ENCODE data around the gene DNAJC18. TPM values are rescaled to one million over a fixed set of nuclear protein-coding genes. Genes with fewer than 3 reads are reported as not detected.
A peak's percentile ranks its signal among the peaks of the same experiment; 100 is the strongest.
"Not testable (repeated sequence)": the region's sequence is repeated elsewhere in the genome, so short reads cannot be mapped to it uniquely, and the experiment has no call there.

The DNAJC18 gene
- polyA plus RNA-seq, 2 donors = 2.2 to 2.4 TPM

DNA sequence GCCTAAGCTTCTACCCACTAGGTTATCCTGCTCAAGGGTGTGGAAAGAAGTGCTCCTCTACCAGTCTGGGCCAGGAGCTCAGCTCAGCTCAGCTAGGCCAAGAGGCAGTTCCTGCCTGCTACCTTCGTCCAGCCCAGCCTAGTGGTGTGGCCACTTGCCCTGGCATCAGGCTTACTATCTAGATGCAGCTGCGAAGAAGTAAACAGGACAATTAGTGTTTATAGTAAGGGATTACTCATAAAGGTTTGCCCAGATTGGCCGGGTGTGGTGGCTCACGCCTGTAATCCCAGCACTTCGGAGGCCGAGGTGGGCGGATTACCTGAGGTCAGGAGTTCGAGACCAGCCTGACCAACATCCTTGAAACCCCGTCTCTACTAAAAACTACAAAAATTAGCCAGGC is 22.7 kb downstream of the DNAJC18 start:
- Histone ChIP-seq H3K36me3 (ENCODE audit: control insufficient read depth in 2 of 2, insufficient read depth in 2 of 2, low read length in 1 of 2) (no peaks in the 10 kb centered on the region), H3K9me3 (ENCODE audit: control insufficient read depth in 2 of 2, insufficient read depth in 1 of 2, low read depth in 1 of 2, low read length in 1 of 2) (no peaks in the 10 kb centered on the region), H3K27ac (ENCODE audit: low read depth in 2 of 2, low read length in 1 of 2) (peak overlapping the region; percentile 23 to 80), H3K4me3 (ENCODE audit: low read depth in 1 of 2, low read length in 2 of 2) (no peak overlapping the region), H3K4me1 (ENCODE audit: control insufficient read depth in 2 of 2, insufficient read depth in 2 of 2, low read length in 1 of 2) (peaks cover 6 to 16% of the 10 kb centered on the region in 2 donors), H3K27me3 (ENCODE audit: control insufficient read depth in 1 of 2, insufficient read depth in 2 of 2, low read length in 2 of 2) (no peaks in the 10 kb centered on the region)
- 56 to 65% methylated on average over 9 of the region's 9 CpGs for WGBS, 2 donors

DNA sequence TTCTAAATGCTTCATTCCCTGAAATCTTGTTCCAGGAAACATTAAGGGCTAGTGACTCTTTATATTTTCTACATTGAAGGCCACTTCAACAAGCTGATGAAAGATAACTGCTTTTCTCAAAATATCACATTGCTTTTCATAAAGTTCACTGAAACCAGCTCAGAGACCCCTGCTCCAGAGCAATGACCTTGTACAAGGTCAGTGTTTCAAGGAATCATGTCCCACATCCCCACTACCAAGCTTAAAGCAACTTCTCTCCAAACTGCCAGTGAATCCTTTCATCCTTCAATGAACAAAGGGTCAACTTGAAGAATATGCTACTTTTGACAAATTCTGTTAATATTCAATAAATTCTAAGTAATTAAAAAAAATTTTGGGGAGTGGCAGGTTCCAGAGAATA is 23.5 kb downstream of the DNAJC18 start:
- Histone ChIP-seq H3K36me3 (ENCODE audit: control insufficient read depth in 2 of 2, insufficient read depth in 2 of 2, low read length in 1 of 2) (peaks cover 0 to 4% of the 10 kb centered on the region in 2 donors), H3K27ac (ENCODE audit: low read depth in 2 of 2, low read length in 1 of 2) (peak overlapping the region in 1 of 2 donors; percentile 79), H3K4me3 (ENCODE audit: low read depth in 1 of 2, low read length in 2 of 2) (no peak overlapping the region), H3K27me3 (ENCODE audit: control insufficient read depth in 1 of 2, insufficient read depth in 2 of 2, low read length in 2 of 2) (no peaks in the 10 kb centered on the region), H3K4me1 (ENCODE audit: control insufficient read depth in 2 of 2, insufficient read depth in 2 of 2, low read length in 1 of 2) (peaks cover 6 to 16% of the 10 kb centered on the region in 2 donors), H3K9me3 (ENCODE audit: control insufficient read depth in 2 of 2, insufficient read depth in 1 of 2, low read depth in 1 of 2, low read length in 1 of 2) (no peaks in the 10 kb centered on the region)

DNA sequence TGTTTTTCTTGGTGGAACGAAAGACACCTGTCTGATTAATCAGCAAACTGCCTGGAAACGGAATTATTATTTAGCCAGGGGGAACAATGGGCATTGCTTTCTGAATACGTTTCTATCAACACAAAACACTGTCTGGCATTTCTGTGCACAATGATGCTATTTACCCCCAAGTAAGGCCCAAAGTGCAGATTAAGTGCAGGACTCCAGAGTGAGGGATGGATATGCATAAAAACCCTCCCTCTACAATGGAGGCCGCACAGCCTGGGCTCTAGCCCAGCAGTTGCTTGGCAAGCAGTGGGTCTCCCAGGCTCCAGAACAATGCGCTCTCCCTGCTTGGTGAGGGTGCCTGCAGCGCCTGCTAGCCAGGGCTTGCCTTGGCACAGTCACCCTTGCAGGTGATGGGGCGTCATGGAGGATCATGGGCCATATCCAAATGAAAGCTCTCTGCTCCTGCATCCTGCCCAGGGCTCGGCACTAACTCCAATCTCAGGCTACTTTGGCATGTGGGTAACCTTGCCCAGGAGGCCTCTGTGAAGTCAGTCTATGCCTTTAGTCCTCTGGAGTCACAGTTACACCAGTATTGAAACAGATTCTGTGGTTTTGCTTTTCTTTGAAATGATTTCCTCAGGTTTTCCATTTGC is 24.0 kb downstream of the DNAJC18 start:
- H3K9me3 ChIP-seq (ENCODE audit: control insufficient read depth in 2 of 2, insufficient read depth in 1 of 2, low read depth in 1 of 2, low read length in 1 of 2) = no peaks in the 10 kb centered on the region
- peaks cover 6 to 16% of the 10 kb centered on the region in 2 donors for H3K4me1 ChIP-seq (ENCODE audit: control insufficient read depth in 2 of 2, insufficient read depth in 2 of 2, low read length in 1 of 2)
- no peak overlapping the region for H3K4me3 ChIP-seq (ENCODE audit: low read depth in 1 of 2, low read length in 2 of 2)
- WGBS, 2 donors = 31 to 43% methylated on average over 8 of the region's 8 CpGs
- no peaks in the 10 kb centered on the region for H3K27me3 ChIP-seq (ENCODE audit: control insufficient read depth in 1 of 2, insufficient read depth in 2 of 2, low read length in 2 of 2)
- peak overlapping the region; percentile 65 to 79 for H3K27ac ChIP-seq (ENCODE audit: low read depth in 2 of 2, low read length in 1 of 2)
- peaks cover 0 to 4% of the 10 kb centered on the region in 2 donors for H3K36me3 ChIP-seq (ENCODE audit: control insufficient read depth in 2 of 2, insufficient read depth in 2 of 2, low read length in 1 of 2)

DNA sequence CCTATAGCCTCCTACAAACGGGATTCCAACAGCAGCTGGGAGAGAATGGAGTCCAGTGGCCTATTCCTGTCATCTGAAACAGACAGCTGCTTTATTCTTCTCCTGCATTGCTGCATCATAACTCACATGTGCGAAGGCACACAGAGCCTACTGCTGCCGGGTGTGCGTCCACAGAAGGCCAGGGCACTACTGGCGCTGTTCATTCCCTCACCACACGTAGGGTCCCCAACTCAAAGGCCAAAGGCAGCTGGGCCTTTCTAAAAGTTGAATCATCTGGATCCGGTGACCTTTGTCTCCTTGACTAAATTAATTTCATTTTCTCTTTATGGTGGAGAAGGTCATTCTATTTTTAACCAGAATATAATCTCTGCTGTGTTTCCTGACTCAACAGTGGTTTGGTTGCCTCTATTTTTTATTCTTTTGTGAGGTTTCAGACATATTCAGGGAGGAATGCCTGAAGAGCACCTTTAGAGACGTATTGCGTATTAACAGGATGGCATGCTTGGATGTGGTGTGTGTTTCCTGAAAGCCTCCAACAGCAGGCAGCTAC is 24.7 kb downstream of the DNAJC18 start:
- H3K4me1 ChIP-seq (ENCODE audit: control insufficient read depth in 2 of 2, insufficient read depth in 2 of 2, low read length in 1 of 2) = peaks cover 6 to 16% of the 10 kb centered on the region in 2 donors
- no peaks in the 10 kb centered on the region for H3K27me3 ChIP-seq (ENCODE audit: control insufficient read depth in 1 of 2, insufficient read depth in 2 of 2, low read length in 2 of 2)
- 38 to 48% methylated on average over 9 of the region's 9 CpGs for WGBS, 2 donors
- peaks cover 0 to 4% of the 10 kb centered on the region in 2 donors for H3K36me3 ChIP-seq (ENCODE audit: control insufficient read depth in 2 of 2, insufficient read depth in 2 of 2, low read length in 1 of 2)
- H3K4me3 ChIP-seq (ENCODE audit: low read depth in 1 of 2, low read length in 2 of 2) = no peak overlapping the region
- peak overlapping the region; percentile 46 to 82 for H3K27ac ChIP-seq (ENCODE audit: low read depth in 2 of 2, low read length in 1 of 2)
- no peaks in the 10 kb centered on the region for H3K9me3 ChIP-seq (ENCODE audit: control insufficient read depth in 2 of 2, insufficient read depth in 1 of 2, low read depth in 1 of 2, low read length in 1 of 2)

DNA sequence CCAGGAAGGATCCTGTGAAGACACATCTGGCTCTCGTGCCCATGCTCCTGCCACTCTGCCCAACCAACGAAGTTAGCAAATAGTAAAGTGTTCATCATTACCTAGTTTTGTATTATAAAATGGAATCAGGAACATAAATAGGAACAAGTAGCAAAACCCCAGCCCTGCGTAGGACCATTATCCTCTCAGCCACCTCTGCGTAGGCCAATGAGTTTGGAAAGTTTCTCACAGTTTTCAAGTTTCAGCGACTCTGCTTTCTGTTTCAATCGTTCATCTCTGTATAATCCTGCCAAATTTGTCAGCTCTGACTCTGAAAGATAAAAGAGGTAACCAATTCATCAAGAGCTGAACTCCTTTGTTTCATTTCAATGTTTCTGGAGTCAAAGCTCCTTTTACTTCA is 25.4 kb downstream of the DNAJC18 start:
- Histone ChIP-seq H3K9me3 (ENCODE audit: control insufficient read depth in 2 of 2, insufficient read depth in 1 of 2, low read depth in 1 of 2, low read length in 1 of 2) (no peaks in the 10 kb centered on the region), H3K36me3 (ENCODE audit: control insufficient read depth in 2 of 2, insufficient read depth in 2 of 2, low read length in 1 of 2) (peaks cover 0 to 4% of the 10 kb centered on the region in 2 donors), H3K27me3 (ENCODE audit: control insufficient read depth in 1 of 2, insufficient read depth in 2 of 2, low read length in 2 of 2) (no peaks in the 10 kb centered on the region), H3K4me1 (ENCODE audit: control insufficient read depth in 2 of 2, insufficient read depth in 2 of 2, low read length in 1 of 2) (peaks cover 6 to 16% of the 10 kb centered on the region in 2 donors), H3K27ac (ENCODE audit: low read depth in 2 of 2, low read length in 1 of 2) (peak overlapping the region in 1 of 2 donors; percentile 40), H3K4me3 (ENCODE audit: low read depth in 1 of 2, low read length in 2 of 2) (no peak overlapping the region)
- WGBS, 2 donors = 43 to 53% methylated on average over 6 of the region's 6 CpGs

DNA sequence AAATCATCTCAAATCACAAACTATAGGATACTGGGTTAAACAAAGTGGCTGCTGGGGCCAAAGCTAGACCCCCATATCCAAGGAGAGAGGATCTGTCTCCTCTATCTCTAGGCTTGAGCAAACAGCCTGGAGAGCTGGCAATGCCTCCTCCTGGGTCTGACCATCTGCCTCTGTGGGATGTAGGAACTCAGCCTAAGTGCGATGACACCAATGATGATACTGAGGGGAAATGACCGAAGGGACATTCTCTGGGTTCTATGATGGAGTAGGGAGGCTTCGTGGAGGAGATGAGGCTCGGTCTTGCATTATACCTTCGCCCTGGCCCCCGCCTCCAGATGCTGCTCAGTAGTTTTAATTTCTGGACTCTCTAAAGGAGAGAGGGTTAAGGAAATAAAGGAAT is 26.2 kb downstream of the DNAJC18 start:
- Histone ChIP-seq H3K4me1 (ENCODE audit: control insufficient read depth in 2 of 2, insufficient read depth in 2 of 2, low read length in 1 of 2) (peaks cover 6 to 16% of the 10 kb centered on the region in 2 donors), H3K27ac (ENCODE audit: low read depth in 2 of 2, low read length in 1 of 2) (no peak overlapping the region), H3K9me3 (ENCODE audit: control insufficient read depth in 2 of 2, insufficient read depth in 1 of 2, low read depth in 1 of 2, low read length in 1 of 2) (no peaks in the 10 kb centered on the region), H3K27me3 (ENCODE audit: control insufficient read depth in 1 of 2, insufficient read depth in 2 of 2, low read length in 2 of 2) (no peaks in the 10 kb centered on the region), H3K4me3 (ENCODE audit: low read depth in 1 of 2, low read length in 2 of 2) (no peak overlapping the region), H3K36me3 (ENCODE audit: control insufficient read depth in 2 of 2, insufficient read depth in 2 of 2, low read length in 1 of 2) (peaks cover 0 to 4% of the 10 kb centered on the region in 2 donors)
- whole genome bisulfite sequencing, 2 donors = 97 to 98% methylated on average over 6 of the region's 6 CpGs

DNA sequence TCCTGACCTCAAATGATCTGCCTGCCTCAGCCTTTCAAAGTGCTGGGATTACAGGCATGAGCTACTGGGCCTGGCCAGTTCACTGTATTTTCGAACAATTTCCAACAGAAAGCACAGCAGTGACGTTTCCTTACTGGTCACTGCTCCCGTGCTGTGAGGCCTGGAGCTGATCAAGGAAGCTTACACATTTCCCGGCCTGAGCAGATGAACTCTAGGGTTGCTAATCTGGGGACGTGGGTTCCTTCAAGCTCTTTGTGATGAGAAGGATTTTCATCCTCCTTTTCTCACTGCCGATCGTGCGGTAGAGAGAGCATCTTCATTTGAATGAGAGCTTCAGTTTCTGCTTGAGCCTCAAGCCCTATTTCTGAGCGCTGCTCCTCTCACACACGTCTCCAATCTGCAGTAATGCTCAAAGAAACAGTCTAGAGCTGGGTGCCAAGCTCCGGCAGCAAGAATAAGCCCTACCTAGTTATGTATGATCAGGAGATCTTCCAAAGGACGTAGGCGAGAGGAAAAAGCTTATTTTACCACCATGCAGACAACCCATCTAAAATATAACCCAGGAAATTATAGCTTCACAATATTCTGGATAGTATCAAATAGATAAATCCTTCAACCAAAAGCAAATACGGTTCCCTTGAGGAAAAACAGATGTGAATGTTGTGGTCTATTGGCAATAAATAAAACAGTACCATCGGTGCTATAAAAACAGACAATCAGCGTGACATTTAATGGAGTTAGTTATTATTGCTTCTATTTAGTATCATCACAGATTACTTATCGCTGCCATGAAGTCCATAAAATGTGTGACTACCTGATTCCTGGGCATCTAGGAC is 28.1 kb downstream of the DNAJC18 start:
- H3K27ac ChIP-seq (ENCODE audit: low read depth in 2 of 2, low read length in 1 of 2) = no peak overlapping the region
- H3K36me3 ChIP-seq (ENCODE audit: control insufficient read depth in 2 of 2, insufficient read depth in 2 of 2, low read length in 1 of 2) = peaks cover 0 to 4% of the 10 kb centered on the region in 2 donors
- WGBS, 2 donors = 87 to 88% methylated on average over 17 of the region's 17 CpGs
- no peak overlapping the region for H3K4me3 ChIP-seq (ENCODE audit: low read depth in 1 of 2, low read length in 2 of 2)
- H3K9me3 ChIP-seq (ENCODE audit: control insufficient read depth in 2 of 2, insufficient read depth in 1 of 2, low read depth in 1 of 2, low read length in 1 of 2) = no peaks in the 10 kb centered on the region
- H3K27me3 ChIP-seq (ENCODE audit: control insufficient read depth in 1 of 2, insufficient read depth in 2 of 2, low read length in 2 of 2) = no peaks in the 10 kb centered on the region
- peaks cover 2 to 16% of the 10 kb centered on the region in 2 donors for H3K4me1 ChIP-seq (ENCODE audit: control insufficient read depth in 2 of 2, insufficient read depth in 2 of 2, low read length in 1 of 2)

DNA sequence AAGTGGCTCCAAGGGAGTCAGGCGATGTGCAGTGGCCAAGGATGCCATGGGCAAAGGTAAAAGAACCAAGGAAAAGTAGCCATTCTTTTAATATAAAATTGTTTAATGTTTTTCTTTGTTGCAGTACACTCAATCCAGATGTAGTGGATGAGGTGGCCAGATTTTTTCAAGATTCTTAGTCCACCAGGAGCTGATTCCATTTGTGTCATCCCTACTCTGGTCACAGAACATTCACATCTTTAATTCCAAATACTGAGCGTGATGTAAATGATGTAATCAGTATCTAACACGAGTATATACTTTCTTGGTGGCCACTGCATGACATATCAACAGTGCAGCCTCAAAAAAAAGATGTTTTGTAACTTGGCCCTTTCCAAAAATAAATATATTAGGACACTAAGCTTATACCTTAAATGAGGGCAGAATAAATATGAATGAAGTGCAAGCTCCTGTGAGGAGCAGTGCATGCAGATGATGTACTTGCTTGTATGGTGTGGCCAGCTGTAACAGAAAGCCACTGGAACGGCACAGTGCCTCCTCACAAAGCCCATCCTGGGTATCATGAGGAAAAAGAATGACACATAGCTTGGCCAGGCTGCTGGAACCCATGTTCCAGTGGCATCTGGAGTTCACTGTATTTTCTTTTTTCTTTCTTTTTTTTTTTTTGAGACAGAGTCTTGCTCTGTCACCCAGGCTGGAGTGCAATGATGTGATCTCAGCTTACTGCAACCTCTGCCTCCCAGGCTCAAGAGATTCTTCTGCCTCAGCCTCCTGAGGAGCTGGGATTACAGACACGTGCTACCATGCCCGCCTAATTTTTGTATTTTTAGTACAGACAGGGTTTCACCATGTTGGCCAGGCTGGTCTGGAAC is 29.0 kb downstream of the DNAJC18 start:
- Histone ChIP-seq H3K4me1 (ENCODE audit: control insufficient read depth in 2 of 2, insufficient read depth in 2 of 2, low read length in 1 of 2) (peaks cover 2 to 12% of the 10 kb centered on the region in 2 donors), H3K36me3 (ENCODE audit: control insufficient read depth in 2 of 2, insufficient read depth in 2 of 2, low read length in 1 of 2) (peaks cover 0 to 4% of the 10 kb centered on the region in 2 donors), H3K27me3 (ENCODE audit: control insufficient read depth in 1 of 2, insufficient read depth in 2 of 2, low read length in 2 of 2) (no peaks in the 10 kb centered on the region), H3K4me3 (ENCODE audit: low read depth in 1 of 2, low read length in 2 of 2) (no peak overlapping the region), H3K27ac (ENCODE audit: low read depth in 2 of 2, low read length in 1 of 2) (no peak overlapping the region), H3K9me3 (ENCODE audit: control insufficient read depth in 2 of 2, insufficient read depth in 1 of 2, low read depth in 1 of 2, low read length in 1 of 2) (no peaks in the 10 kb centered on the region)
- WGBS, 2 donors = 77% methylated on average over 6 of the region's 6 CpGs

DNA sequence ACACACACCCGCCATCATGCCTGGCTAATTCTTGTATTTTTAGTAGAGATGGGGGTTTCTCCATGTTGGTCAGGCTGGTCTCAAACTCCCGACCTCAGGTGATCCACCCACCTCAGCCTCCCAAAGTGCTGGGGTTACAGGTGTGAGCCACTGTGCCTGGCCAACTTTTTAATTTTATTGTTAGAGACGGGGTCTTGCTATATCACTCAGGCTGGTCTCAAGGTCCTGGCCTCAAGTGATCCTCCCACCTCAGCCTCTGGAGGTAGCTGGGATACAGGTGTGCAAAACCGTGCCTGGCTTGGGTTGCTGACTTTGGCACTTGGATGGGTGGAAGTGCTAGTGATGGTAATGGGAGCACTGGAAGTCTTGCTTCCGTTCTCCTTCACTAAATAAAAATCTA is 30.2 kb downstream of the DNAJC18 start:
- H3K27ac ChIP-seq (ENCODE audit: low read depth in 2 of 2, low read length in 1 of 2); H3K9me3 ChIP-seq (ENCODE audit: control insufficient read depth in 2 of 2, insufficient read depth in 1 of 2, low read depth in 1 of 2, low read length in 1 of 2); H3K4me3 ChIP-seq (ENCODE audit: low read depth in 1 of 2, low read length in 2 of 2); H3K4me1 ChIP-seq (ENCODE audit: control insufficient read depth in 2 of 2, insufficient read depth in 2 of 2, low read length in 1 of 2); H3K27me3 ChIP-seq (ENCODE audit: control insufficient read depth in 1 of 2, insufficient read depth in 2 of 2, low read length in 2 of 2); H3K36me3 ChIP-seq (ENCODE audit: control insufficient read depth in 2 of 2, insufficient read depth in 2 of 2, low read length in 1 of 2): not testable (repeated sequence)
- 89 to 93% methylated on average over 5 of the region's 5 CpGs for WGBS, 2 donors

Measured in esophagus (tissue), 2 donors.